Naive B cell (primary cell): Measurements from ENCODE around the gene RET. TPM values are rescaled to one million over a fixed set of nuclear protein-coding genes. Genes with fewer than 3 reads are reported as not detected.

Experiments
- ATAC-seq, 2 donors: fragments of 150-1000 bp; cut with Tn5 transposase; 2 replicates each; pipeline ENCODE4 v1.10.0; 2021; ENCODE audit warnings: low read depth in 2 of 2, mild to moderate bottlenecking in 2 of 2, moderate library complexity in 2 of 2
- DNase-seq: peaks from one replicate; pipeline ENCODE4 v3.0.0; 2022
- H3K27ac Mint-ChIP-seq, 6 donors: one replicate each; pipeline ENCODE4 v1.8.0; 2020 to 2022; ENCODE audit warnings: mild to moderate bottlenecking in 6 of 6, mixed read lengths in 6 of 6, moderate library complexity in 5 of 6, inconsistent platforms in 2 of 6
- H3K27me3 Mint-ChIP-seq, 3 donors: one replicate each; pipeline ENCODE4 v1.8.0; 2021 to 2022; ENCODE audit warnings: mixed read lengths in 3 of 3, mild to moderate bottlenecking in 1 of 3
- H3K36me3 Mint-ChIP-seq, 2 donors: one replicate each; pipeline ENCODE4 v1.8.0; 2020 to 2022; ENCODE audit warnings: mixed read lengths in 2 of 2, inconsistent platforms in 1 of 2, mild to moderate bottlenecking in 1 of 2
- H3K4me1 Mint-ChIP-seq, 3 donors: one replicate each; pipeline ENCODE4 v1.8.0; 2020 to 2022; ENCODE audit warnings: mixed read lengths in 3 of 3, inconsistent platforms in 1 of 3, mild to moderate bottlenecking in 1 of 3, moderate library complexity in 1 of 3
- H3K4me3 Mint-ChIP-seq, 8 donors: one replicate each; pipeline ENCODE4 v1.8.0; 2020 to 2022; ENCODE audit warnings: mild to moderate bottlenecking in 8 of 8, mixed read lengths in 8 of 8, moderate library complexity in 8 of 8, inconsistent platforms in 2 of 8
- H3K9me3 Mint-ChIP-seq, 7 donors: one replicate each; pipeline ENCODE4 v1.8.0; 2020 to 2022; ENCODE audit warnings: mixed read lengths in 7 of 7, mild to moderate bottlenecking in 5 of 7, inconsistent platforms in 2 of 7, moderate library complexity in 1 of 7
- polyA plus RNA-seq, 6 donors: library from polyadenylated mRNA; unstranded; fragments of 300-500 nt; fragmentation: Illumina TruSeq; gene quantifications; one replicate each; pipeline ENCODE4 v1.2.3, GENCODE V29; 2021; ENCODE audit warnings: low read depth in 6 of 6

RET gene
- polyA plus RNA-seq, 6 donors from 2014 or later, result not detected

DNA sequence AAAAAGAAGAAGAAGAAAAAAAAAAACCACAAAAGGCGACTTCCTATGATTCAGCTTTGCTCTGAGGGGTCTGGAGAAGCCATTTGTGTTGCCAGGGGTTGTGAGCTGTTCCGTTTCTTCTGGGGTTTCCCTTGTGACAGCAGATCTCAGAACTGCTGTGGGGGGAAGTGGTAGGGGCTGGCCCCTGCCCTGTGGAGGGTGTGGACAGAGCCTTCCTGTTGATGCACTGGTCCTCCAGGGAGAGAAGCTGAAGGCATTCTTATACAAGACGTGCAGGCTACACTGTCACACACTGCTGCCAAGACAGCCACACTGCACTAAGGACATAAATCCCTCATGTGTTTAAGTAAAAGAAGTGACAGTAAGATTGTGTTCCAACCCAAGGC is 44.1 kb downstream of the RET start:
- peak overlapping the region in 6 of 8 donors; percentile 4 to 74 (median 52) for H3K4me3 Mint-ChIP-seq
- no peaks in the 10 kb centered on the region for H3K27me3 Mint-ChIP-seq
- H3K9me3 Mint-ChIP-seq, result no peaks in the 10 kb centered on the region
- H3K27ac Mint-ChIP-seq, result peak overlapping the region; percentile 74 to 94 (median 90)
- H3K4me1 Mint-ChIP-seq, result peaks cover 25 to 27% (median 26%) of the 10 kb centered on the region in 3 donors
- H3K36me3 Mint-ChIP-seq, result no peaks in the 10 kb centered on the region
- peak; percentile 96 for ATAC-seq
- peak; percentile 60 for DNase-seq

DNA sequence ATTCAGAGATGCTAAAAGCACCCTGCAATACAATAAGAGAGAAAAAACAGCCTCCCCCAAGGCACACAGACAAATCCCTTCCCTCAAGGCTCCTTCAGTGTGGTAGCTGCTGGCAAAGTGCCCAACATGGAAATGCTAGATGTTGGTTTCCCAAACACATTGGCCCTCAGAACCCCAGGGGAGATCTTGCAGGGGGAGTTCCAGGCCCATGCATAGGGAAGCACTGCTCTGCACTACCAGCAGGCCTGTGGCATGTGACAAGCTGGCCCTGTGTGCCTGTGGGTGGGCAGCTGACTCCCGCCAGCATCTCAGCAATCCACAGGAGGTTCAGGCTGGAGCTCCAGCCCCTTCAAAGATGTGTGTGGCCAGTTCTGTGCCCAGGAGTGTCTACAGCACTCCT is 44.6 kb downstream of the RET start:
- Mint-ChIP-seq H3K27me3 (no peaks in the 10 kb centered on the region), H3K4me1 (peaks cover 25 to 27% (median 26%) of the 10 kb centered on the region in 3 donors), H3K9me3 (no peaks in the 10 kb centered on the region), H3K27ac (peak overlapping the region in 5 of 6 donors; percentile 78 to 94 (median 92)), H3K36me3 (no peaks in the 10 kb centered on the region), H3K4me3 (peak overlapping the region in 5 of 8 donors; percentile 37 to 74 (median 59))
- ATAC-seq, result peak in 1 of 2 donors; percentile 20
- no peak for DNase-seq

- H3K27ac Mint-ChIP-seq, result peak overlapping the region in 4 of 6 donors; percentile 74 to 94 (median 85)
- H3K27me3 Mint-ChIP-seq, result no peaks in the 10 kb centered on the region
- H3K4me3 Mint-ChIP-seq, result no peak overlapping the region
- H3K9me3 Mint-ChIP-seq, result no peaks in the 10 kb centered on the region
- peaks cover 28 to 33% (median 32%) of the 10 kb centered on the region in 3 donors for H3K4me1 Mint-ChIP-seq
- no peak for DNase-seq
- ATAC-seq, result no peak
- no peaks in the 10 kb centered on the region for H3K36me3 Mint-ChIP-seq
Observed at GRCh38 chr10:43122096-43122495, 45.2 kb downstream of the RET start.

DNA sequence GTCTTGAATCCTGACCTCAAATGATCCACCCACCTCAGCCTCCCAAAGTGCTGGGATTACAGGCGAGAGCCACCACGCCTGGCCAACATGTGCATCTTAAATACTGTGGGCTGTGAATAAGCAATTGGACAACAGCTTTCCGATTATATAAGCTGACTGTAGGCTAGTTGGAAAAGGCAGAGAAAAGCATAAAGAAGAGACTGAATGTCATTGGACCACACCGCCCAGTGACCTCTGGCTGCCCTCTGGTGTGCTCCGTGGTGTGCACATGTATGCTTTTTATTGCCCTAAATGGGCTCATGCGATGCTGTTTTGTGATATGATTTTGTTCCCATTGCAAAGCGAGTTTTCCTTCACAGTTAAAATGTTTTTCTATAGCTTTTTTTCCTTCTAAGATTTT is 46.0 kb downstream of the RET start:
- Mint-ChIP-seq H3K9me3 (no peaks in the 10 kb centered on the region), H3K27me3 (no peaks in the 10 kb centered on the region), H3K4me1 (peaks cover 30 to 33% (median 32%) of the 10 kb centered on the region in 3 donors), H3K4me3 (no peak overlapping the region), H3K27ac (peak overlapping the region in 2 of 6 donors; percentile 33 to 78), H3K36me3 (no peaks in the 10 kb centered on the region)
- DNase-seq (no peak), ATAC-seq (no peak)

- DNase-seq, result no peak
- Mint-ChIP-seq H3K27me3 (no peaks in the 10 kb centered on the region), H3K27ac (peak overlapping the region in 1 of 6 donors; percentile 44), H3K4me1 (peaks cover 30 to 33% (median 32%) of the 10 kb centered on the region in 3 donors), H3K9me3 (no peaks in the 10 kb centered on the region), H3K36me3 (no peaks in the 10 kb centered on the region), H3K4me3 (peak overlapping the region in 1 of 8 donors; percentile 20)
- ATAC-seq, result no peak
Observed at GRCh38 chr10:43123361-43124093, 46.7 kb downstream of the RET start.

DNA sequence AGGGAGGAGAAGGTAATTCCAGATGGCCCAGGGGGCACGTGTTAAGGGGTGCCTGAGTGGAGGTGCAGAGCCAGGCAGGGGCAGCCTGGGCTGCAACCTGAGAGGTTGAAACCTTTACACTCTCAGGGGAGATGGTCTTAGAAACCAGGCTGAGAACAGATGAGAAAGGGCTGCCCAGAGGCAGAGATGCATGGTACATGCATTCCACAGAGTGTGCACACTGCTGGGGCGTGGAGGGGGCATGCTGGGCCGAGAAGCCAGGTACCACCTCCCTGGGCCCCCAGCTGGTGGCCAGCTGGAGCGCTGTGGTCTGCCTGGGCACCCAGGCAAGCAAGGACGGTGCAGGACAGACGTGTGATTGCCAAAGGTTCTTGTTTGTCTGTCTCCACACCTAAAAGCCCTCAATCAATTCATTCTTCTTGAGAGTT is 47.2 kb downstream of the RET start:
- Mint-ChIP-seq H3K4me3 (no peak overlapping the region), H3K9me3 (no peaks in the 10 kb centered on the region), H3K36me3 (no peaks in the 10 kb centered on the region), H3K4me1 (peaks cover 29 to 33% (median 30%) of the 10 kb centered on the region in 3 donors), H3K27me3 (no peaks in the 10 kb centered on the region), H3K27ac (peak overlapping the region in 1 of 6 donors; percentile 44)
- ATAC-seq (no peak), DNase-seq (no peak)

GRCh38 chr10:43124574-43125273 is 47.9 kb downstream of the RET start:
- no peaks in the 10 kb centered on the region for H3K36me3 Mint-ChIP-seq
- no peak for DNase-seq
- H3K4me3 Mint-ChIP-seq, result no peak overlapping the region
- no peak for ATAC-seq
- H3K27ac Mint-ChIP-seq, result no peak overlapping the region
- H3K27me3 Mint-ChIP-seq, result no peaks in the 10 kb centered on the region
- H3K4me1 Mint-ChIP-seq, result peaks cover 29 to 33% (median 30%) of the 10 kb centered on the region in 3 donors
- no peaks in the 10 kb centered on the region for H3K9me3 Mint-ChIP-seq

DNA sequence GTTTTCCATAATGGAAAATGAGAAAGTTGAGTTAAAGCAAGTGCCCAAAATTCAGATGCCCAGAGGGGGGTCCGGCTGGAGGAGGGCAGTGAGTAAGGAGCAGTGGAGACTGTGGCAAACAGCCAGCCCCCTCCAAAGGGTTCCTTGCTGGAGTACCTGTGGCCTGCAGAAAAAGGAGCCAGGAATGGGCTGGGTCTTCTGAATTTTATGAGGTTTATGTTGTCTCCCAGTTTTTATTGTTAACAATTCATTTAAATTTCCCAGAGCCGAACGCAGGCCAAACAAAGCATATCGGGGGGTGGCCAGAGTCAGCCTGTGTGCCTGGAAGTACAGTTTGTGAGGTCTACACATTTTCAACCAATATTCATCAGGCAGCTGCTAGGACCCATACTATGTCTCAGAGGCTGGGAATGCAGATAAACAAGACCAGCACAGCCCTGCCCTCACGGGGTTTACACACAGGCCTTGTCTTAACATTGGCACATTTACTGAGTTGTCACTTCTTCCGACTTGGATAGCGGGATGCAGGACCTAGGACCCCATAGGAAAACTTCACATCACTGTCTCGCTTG is 48.5 kb downstream of the RET start:
- no peak for ATAC-seq
- Mint-ChIP-seq H3K4me3 (no peak overlapping the region), H3K27ac (no peak overlapping the region)

GRCh38 chr10:43125881-43126731 is 49.2 kb downstream of the RET start:
- Mint-ChIP-seq H3K36me3 (no peaks in the 10 kb centered on the region), H3K4me3 (peak overlapping the region in 2 of 8 donors; percentile 39 to 70), H3K4me1 (peaks cover 18 to 22% (median 20%) of the 10 kb centered on the region in 3 donors), H3K27ac (no peak overlapping the region), H3K27me3 (peaks cover 0 to 5% (median 0%) of the 10 kb centered on the region in 3 donors), H3K9me3 (no peaks in the 10 kb centered on the region)
- ATAC-seq (no peak), DNase-seq (no peak)

More for the DNA sequence above, 48.5 kb downstream of the RET start:
- Mint-ChIP-seq H3K36me3 (no peaks in the 10 kb centered on the region), H3K4me1 (peaks cover 26 to 30% (median 27%) of the 10 kb centered on the region in 3 donors), H3K9me3 (no peaks in the 10 kb centered on the region), H3K27me3 (no peaks in the 10 kb centered on the region)
- DNase-seq, result no peak

GRCh38 chr10:43126759-43127424 is 50.0 kb downstream of the RET start:
- no peak for DNase-seq

DNA sequence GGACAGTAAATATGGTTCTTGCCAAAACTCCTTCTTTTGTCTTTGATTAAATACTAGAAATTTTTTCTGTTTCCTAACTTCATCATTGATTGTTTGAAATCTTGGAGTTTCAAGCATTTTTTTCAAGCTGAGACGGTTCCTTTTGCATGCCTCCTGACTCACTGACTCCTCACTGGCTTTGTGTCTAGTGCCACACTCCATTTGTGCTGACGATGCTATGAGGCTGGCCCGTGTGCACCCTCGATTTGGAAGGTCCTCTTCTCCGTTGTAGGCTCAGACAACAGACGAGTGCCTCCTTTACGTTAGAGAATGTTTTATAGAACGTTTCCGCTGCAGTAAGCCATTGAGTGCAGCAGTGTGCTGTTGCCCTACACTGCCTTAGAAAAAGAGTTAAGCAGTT is 50.6 kb downstream of the RET start:
- Mint-ChIP-seq H3K9me3 (no peaks in the 10 kb centered on the region), H3K4me1 (peaks cover 5 to 11% (median 11%) of the 10 kb centered on the region in 3 donors)
- no peak for DNase-seq

More at GRCh38 chr10:43126759-43127424, 50.0 kb downstream of the RET start:
- H3K36me3 Mint-ChIP-seq, result no peaks in the 10 kb centered on the region
- peaks cover 0 to 6% (median 0%) of the 10 kb centered on the region in 3 donors for H3K27me3 Mint-ChIP-seq
- peaks cover 11 to 15% (median 12%) of the 10 kb centered on the region in 3 donors for H3K4me1 Mint-ChIP-seq
- H3K9me3 Mint-ChIP-seq, result no peaks in the 10 kb centered on the region
- H3K4me3 Mint-ChIP-seq, result peak overlapping the region in 3 of 8 donors; percentile 39 to 70 (median 50)
- H3K27ac Mint-ChIP-seq, result peak overlapping the region in 4 of 6 donors; percentile 2 to 74 (median 56)
- peak; percentile 28 to 41 for ATAC-seq

GRCh38 chr10:43128331-43128730 is 51.5 kb downstream of the RET start:
- H3K4me3 Mint-ChIP-seq, result no peak overlapping the region
- H3K27me3 Mint-ChIP-seq, result peaks cover 0 to 6% (median 0%) of the 10 kb centered on the region in 3 donors
- DNase-seq (no peak), ATAC-seq (no peak)
- peak overlapping the region in 1 of 6 donors; percentile 8 for H3K27ac Mint-ChIP-seq
- H3K36me3 Mint-ChIP-seq, result no peaks in the 10 kb centered on the region
- no peaks in the 10 kb centered on the region for H3K9me3 Mint-ChIP-seq
- peaks cover 5 to 11% (median 11%) of the 10 kb centered on the region in 3 donors for H3K4me1 Mint-ChIP-seq

More for the DNA sequence above, 50.6 kb downstream of the RET start:
- Mint-ChIP-seq H3K36me3 (no peaks in the 10 kb centered on the region), H3K4me3 (no peak overlapping the region), H3K27ac (peak overlapping the region in 1 of 6 donors; percentile 30), H3K27me3 (peaks cover 0 to 6% (median 0%) of the 10 kb centered on the region in 3 donors)
- ATAC-seq, result no peak
